ENCODE results near the gene FARP2.

DNA sequence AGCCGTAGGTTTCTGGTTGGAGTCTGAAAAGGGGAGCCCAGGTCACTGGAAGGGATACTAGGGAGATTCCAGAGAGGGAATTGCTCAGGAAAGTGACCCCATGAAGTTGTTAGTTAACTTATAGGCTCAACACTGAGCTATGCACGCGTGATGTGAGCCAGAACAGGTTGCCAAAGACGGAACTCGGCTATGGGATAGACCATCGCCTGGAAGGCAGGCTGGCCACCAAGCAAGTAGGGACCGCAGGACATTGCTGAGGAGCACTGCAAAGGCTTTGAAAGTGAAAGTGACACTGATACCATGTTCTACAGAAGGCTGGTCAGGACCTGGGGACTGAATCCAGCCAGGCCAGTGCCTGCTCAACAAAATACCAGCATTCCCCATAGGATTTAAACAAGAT lies 7.3 kb downstream of the FARP2 start:
- TF ChIP-seq, protein P1, sequence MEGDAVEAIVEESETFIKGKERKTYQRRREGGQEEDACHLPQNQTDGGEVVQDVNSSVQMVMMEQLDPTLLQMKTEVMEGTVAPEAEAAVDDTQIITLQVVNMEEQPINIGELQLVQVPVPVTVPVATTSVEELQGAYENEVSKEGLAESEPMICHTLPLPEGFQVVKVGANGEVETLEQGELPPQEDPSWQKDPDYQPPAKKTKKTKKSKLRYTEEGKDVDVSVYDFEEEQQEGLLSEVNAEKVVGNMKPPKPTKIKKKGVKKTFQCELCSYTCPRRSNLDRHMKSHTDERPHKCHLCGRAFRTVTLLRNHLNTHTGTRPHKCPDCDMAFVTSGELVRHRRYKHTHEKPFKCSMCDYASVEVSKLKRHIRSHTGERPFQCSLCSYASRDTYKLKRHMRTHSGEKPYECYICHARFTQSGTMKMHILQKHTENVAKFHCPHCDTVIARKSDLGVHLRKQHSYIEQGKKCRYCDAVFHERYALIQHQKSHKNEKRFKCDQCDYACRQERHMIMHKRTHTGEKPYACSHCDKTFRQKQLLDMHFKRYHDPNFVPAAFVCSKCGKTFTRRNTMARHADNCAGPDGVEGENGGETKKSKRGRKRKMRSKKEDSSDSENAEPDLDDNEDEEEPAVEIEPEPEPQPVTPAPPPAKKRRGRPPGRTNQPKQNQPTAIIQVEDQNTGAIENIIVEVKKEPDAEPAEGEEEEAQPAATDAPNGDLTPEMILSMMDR (IDR thresholded peaks at IDR 0.05) = no peak
- TF ChIP-seq POLR2A (IDR thresholded peaks at IDR 0.05) = no peak

Measured in lower leg skin (tissue), 3 donors.